A549 treated with GW870086 at 1 μM for 4 hours (cell line): Measurements from ENCODE around the gene ARHGEF38. TPM values are rescaled to one million over a fixed set of nuclear protein-coding genes. Genes with fewer than 3 reads are reported as not detected.

Experiments
- total RNA-seq: library from RNA; stranded (reverse); fragments of 200-300 nt; extraction: Qiagen RNA extraction; gene quantifications from 5 replicates; pipeline ENCODE4 v1.2.3, GENCODE V29; 2022; ENCODE audit warnings: low read depth

Gene ARHGEF38
- total RNA-seq = not detected in 5 replicates

DNA sequence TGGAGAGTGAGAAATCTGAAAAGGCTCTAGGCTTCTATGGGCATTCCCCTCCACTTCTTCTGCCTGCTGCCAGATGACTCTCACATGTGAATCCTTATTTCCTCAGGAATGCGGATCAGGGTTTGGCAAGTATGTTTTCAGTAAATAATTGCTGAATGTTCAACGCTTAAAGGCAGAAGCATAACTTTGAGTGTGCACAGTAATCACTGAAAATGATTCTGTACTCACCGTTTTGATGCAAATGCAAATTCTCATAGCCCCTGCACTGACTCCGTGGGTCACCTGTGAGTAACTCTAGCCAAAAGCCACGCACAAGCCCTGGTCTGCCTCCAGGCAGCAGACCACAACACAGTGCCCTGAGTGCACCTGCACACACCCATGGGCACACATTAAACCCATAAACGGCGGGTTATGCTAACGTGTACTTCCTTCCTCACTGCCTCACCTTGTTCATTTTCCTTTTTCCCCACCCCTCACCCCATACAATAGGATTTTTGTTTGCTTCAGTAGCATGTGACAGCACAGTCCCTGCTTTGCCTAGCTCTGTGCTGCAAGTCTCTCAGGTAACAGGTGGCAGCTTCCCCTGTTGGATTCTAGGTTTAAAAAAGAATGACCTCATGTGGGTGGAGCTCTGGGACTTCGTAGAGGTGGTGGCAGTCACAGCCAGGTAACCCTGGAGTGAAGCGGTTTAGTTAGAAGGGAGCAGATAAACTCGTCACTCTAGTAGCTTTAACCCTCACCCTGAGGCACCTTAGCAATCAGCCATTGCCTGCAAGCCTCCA, at the start of gene ARHGEF38:
Gene ARHGEF38 (plus strand): TSS at position 656 of the 782 bp plus-strand sequence. CDS start 146 bp downstream, outside the sequence.

GRCh38 chr4:105708181-105709080, 156.0 kb downstream of the ARHGEF38 start, which contains the start of the genes GSTCD and INTS12:
Gene GSTCD (plus strand): TSS chr4:105708784. CDS start chr4:105717614, 8,830 bp downstream.
Gene INTS12 (minus strand): TSS chr4:105708689. CDS start chr4:105700005, 8,684 bp downstream.

Other genes with a start within 250 kb of the ARHGEF38 start
- 77.7 to 85.7 TPM (median 84.3 TPM) in 5 replicates for gene PPA2, start 78.6 kb upstream of the ARHGEF38 start, total RNA-seq
- 13.2 to 16.2 TPM (median 15.4 TPM) in 5 replicates for gene INTS12, start 156.1 kb downstream of the ARHGEF38 start, total RNA-seq
- 3.2 to 7.7 TPM (median 5.8 TPM) in 5 replicates for gene GSTCD, start 156.2 kb downstream of the ARHGEF38 start, total RNA-seq